Inflammatory macrophage treated with lipopolysaccharide for 1 hour (primary cell): Measurements from ENCODE around the gene BLOC1S5.

ENCODE experiments used
- DNase-seq, 2 donors: peaks; one replicate each; pipeline ENCODE4 v3.0.0-alpha.2; 2020 to 2022

Gene BLOC1S5

GRCh38 chr6:8063761-8064637, at the start of gene BLOC1S5:
Gene BLOC1S5, minus strand, starts transcription at chr6:8064389. Its CDS starts 13 bp downstream, at chr6:8064376.
- peak; percentile 98 to 99 for DNase-seq

GRCh38 chr6:8113131-8113654, 49.0 kb upstream of the BLOC1S5 start:
- no peak for DNase-seq

- DNase-seq, result no peak
Measured at GRCh38 chr6:8110725-8111124, 46.5 kb upstream of the BLOC1S5 start.

GRCh38 chr6:8110117-8110721, 46.0 kb upstream of the BLOC1S5 start:
- DNase-seq, result no peak

- DNase-seq, result no peak
Measured at GRCh38 chr6:8108759-8109539, 44.8 kb upstream of the BLOC1S5 start.

GRCh38 chr6:8108031-8108660, 44.0 kb upstream of the BLOC1S5 start:
- DNase-seq, result no peak

- no peak for DNase-seq
Measured at GRCh38 chr6:8105791-8106190, 41.6 kb upstream of the BLOC1S5 start.

GRCh38 chr6:8103726-8104125, 39.5 kb upstream of the BLOC1S5 start:
- DNase-seq, result no peak

- DNase-seq, result peak; percentile 90 to 96
Measured at GRCh38 chr6:8102122-8102958, 38.2 kb upstream of the BLOC1S5 start, which contains the start of gene EEF1E1. Gene EEF1E1, minus strand, starts transcription at chr6:8102548. Its CDS starts 27 bp downstream, at chr6:8102521.

- no peak for DNase-seq
Measured at GRCh38 chr6:8100159-8100854, 36.1 kb upstream of the BLOC1S5 start.

GRCh38 chr6:8090650-8091049, 26.5 kb upstream of the BLOC1S5 start:
- DNase-seq, result no peak

- no peak for DNase-seq
Measured at GRCh38 chr6:8088886-8089285, 24.7 kb upstream of the BLOC1S5 start.

GRCh38 chr6:8087870-8088754, 23.9 kb upstream of the BLOC1S5 start:
- peak; percentile 52 to 83 for DNase-seq

GRCh38 chr6:8086755-8087306, 22.6 kb upstream of the BLOC1S5 start:
- DNase-seq, result no peak

- DNase-seq, result peak; percentile 69 to 85
Measured at GRCh38 chr6:8085053-8085511, 20.9 kb upstream of the BLOC1S5 start.

- no peak for DNase-seq
Measured at GRCh38 chr6:8084586-8084985, 20.4 kb upstream of the BLOC1S5 start.

- DNase-seq, result peak; percentile 54 to 81
Measured at GRCh38 chr6:8082954-8083858, 19.0 kb upstream of the BLOC1S5 start.

- no peak for DNase-seq
Measured at GRCh38 chr6:8082572-8082953, 18.4 kb upstream of the BLOC1S5 start.
